OCI-LY3 (cell line): ENCODE measurements around the gene ARID3B.
"Not testable (repeated sequence)": the region's sequence is repeated elsewhere in the genome, so short reads cannot be mapped to it uniquely, and the experiment has no call there.

ENCODE experiments used
- H2AFZ ChIP-seq: fragments of 200-600, 300-600 bp; shearing (Covaris generic); 2 replicates; pipeline ENCODE4 v1.6.0; 2014; ENCODE audit warnings: antibody characterized with exemption, low read depth, low read length
- H3K27ac ChIP-seq: fragments of 200-600, 300-600 bp; sonication (generic); 2 replicates; pipeline ENCODE4 v1.5.1; 2014; ENCODE audit warnings: mild to moderate bottlenecking, low read length, moderate library complexity, mixed read lengths
- H3K27me3 ChIP-seq: fragments of 200-600, 300-600 bp; sonication (generic); 2 replicates; pipeline ENCODE4 v1.6.1; 2014; ENCODE audit warnings: low read depth, low read length, mixed read lengths
- H3K36me3 ChIP-seq: fragments of 200-600, 300-600 bp; sonication (generic); replicated peaks from 2 replicates; pipeline ENCODE3; 2014; ENCODE audit warnings: low read depth, low read length, mixed read lengths
- H3K4me1 ChIP-seq: fragments of 300-600, 200-600 bp; sonication (generic); 2 replicates; pipeline ENCODE4 v1.6.1; 2014; ENCODE audit warnings: low read length, mixed read lengths
- H3K4me2 ChIP-seq: fragments of 200-600, 300-600 bp; sonication (generic); 2 replicates; pipeline ENCODE4 v1.6.1; 2014; ENCODE audit warnings: low read length, mixed read lengths
- H3K4me3 ChIP-seq: fragments of 300-600, 200-600 bp; sonication (generic); 2 replicates; pipeline ENCODE4 v1.5.1; 2014; ENCODE audit warnings: antibody characterized with exemption, mild to moderate bottlenecking, low read length, moderate library complexity
- H3K79me2 ChIP-seq: fragments of 300-600, 200-600 bp; shearing (Covaris generic); 2 replicates; pipeline ENCODE4 v1.6.1; 2014; ENCODE audit warnings: mild to moderate bottlenecking, low read length, mixed read lengths
- H3K9ac ChIP-seq: fragments of 300-600, 200-600 bp; shearing (Covaris generic); 2 replicates; pipeline ENCODE4 v1.6.0; 2014; ENCODE audit warnings: mild to moderate bottlenecking, low read length, moderate library complexity
- H3K9me3 ChIP-seq: fragments of 200-600, 300-600 bp; shearing (Covaris generic); 2 replicates; pipeline ENCODE4 v1.6.1; 2014; ENCODE audit warnings: low read length, mixed read lengths; ENCODE audit not compliant: insufficient read depth
- H4K20me1 ChIP-seq: fragments of 200-600, 300-600 bp; sonication (generic); 2 replicates; pipeline ENCODE4 v1.6.1; 2016; ENCODE audit warnings: low read length, mixed read lengths; ENCODE audit not compliant: insufficient read depth
- EZH2phosphoT487 ChIP-seq: fragments of 200-600 bp; shearing (Covaris generic); IDR thresholded peaks from 2 replicates; pipeline ENCODE4 v1.6.1; 2018; ENCODE audit warnings: antibody characterized with exemption, mixed run types, low read depth
- TF ChIP-seq, protein P1 (sequence below): fragments of 200-600, 300-600 bp; sonication (generic); IDR thresholded peaks from 2 replicates; pipeline ENCODE4 v1.5.1; 2014; ENCODE audit warnings: antibody characterized with exemption, low read length, low read depth

The ARID3B gene

GRCh38 chr15:74505837-74506514, 35.0 kb upstream of the ARID3B start:
- TF ChIP-seq EZH2phosphoT487: no peak
- TF ChIP-seq, protein P1, sequence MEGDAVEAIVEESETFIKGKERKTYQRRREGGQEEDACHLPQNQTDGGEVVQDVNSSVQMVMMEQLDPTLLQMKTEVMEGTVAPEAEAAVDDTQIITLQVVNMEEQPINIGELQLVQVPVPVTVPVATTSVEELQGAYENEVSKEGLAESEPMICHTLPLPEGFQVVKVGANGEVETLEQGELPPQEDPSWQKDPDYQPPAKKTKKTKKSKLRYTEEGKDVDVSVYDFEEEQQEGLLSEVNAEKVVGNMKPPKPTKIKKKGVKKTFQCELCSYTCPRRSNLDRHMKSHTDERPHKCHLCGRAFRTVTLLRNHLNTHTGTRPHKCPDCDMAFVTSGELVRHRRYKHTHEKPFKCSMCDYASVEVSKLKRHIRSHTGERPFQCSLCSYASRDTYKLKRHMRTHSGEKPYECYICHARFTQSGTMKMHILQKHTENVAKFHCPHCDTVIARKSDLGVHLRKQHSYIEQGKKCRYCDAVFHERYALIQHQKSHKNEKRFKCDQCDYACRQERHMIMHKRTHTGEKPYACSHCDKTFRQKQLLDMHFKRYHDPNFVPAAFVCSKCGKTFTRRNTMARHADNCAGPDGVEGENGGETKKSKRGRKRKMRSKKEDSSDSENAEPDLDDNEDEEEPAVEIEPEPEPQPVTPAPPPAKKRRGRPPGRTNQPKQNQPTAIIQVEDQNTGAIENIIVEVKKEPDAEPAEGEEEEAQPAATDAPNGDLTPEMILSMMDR: no peak

GRCh38 chr15:74506515-74506840, 34.5 kb upstream of the ARID3B start:
- Histone ChIP-seq H3K36me3 (peaks cover 6% of the 10 kb centered on the region), H3K9me3 (no peaks in the 10 kb centered on the region), H2AFZ (no peak overlapping the region), H3K4me2 (no peak overlapping the region), H3K4me1 (peaks cover 13% of the 10 kb centered on the region), H3K9ac (no peak overlapping the region), H3K79me2 (no peaks in the 10 kb centered on the region), H3K4me3 (no peak overlapping the region), H3K27ac (no peak overlapping the region), H3K27me3 (no peaks in the 10 kb centered on the region), H4K20me1 (no peaks in the 10 kb centered on the region)
- TF ChIP-seq, protein P1: no peak
- no peak for TF ChIP-seq EZH2phosphoT487

More at GRCh38 chr15:74505837-74506514, 35.0 kb upstream of the ARID3B start:
- no peaks in the 10 kb centered on the region for H3K9me3 ChIP-seq
- no peak overlapping the region for H3K4me3 ChIP-seq
- no peak overlapping the region for H3K27ac ChIP-seq
- no peaks in the 10 kb centered on the region for H4K20me1 ChIP-seq
- peaks cover 8% of the 10 kb centered on the region for H3K4me1 ChIP-seq
- H2AFZ ChIP-seq: no peak overlapping the region
- H3K9ac ChIP-seq: no peak overlapping the region
- H3K36me3 ChIP-seq: peaks cover 6% of the 10 kb centered on the region
- H3K79me2 ChIP-seq: no peaks in the 10 kb centered on the region
- H3K4me2 ChIP-seq: no peak overlapping the region
- H3K27me3 ChIP-seq: no peaks in the 10 kb centered on the region

DNA sequence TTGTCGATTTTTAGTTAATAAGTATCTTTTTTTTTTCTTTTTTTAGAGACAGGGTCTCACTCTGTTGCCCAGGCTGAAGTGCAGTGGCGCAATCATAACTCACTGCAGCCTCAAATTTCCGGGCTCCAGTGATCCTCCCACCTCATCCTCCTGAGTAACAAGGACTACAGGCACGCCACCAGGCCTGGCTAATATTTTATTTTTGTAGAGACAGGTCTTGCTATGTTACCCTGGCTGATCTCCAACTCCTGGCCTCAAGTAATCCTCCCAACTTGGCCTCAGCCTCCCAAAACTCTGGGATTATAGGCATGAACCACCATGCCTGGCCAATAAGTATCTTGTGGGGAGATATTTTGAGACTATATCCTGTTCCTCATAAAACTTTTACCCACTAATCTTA, 29.4 kb upstream of the ARID3B start:
- H3K79me2 ChIP-seq: no peaks in the 10 kb centered on the region
- H3K9ac ChIP-seq: peak overlapping the region; percentile 30
- H3K9me3 ChIP-seq: no peaks in the 10 kb centered on the region
- H3K4me3 ChIP-seq: peak overlapping the region; percentile 29
- H3K36me3 ChIP-seq: no peaks in the 10 kb centered on the region
- H4K20me1 ChIP-seq: no peaks in the 10 kb centered on the region
- H3K4me1 ChIP-seq: peaks cover 21% of the 10 kb centered on the region
- TF ChIP-seq, protein P1: no peak
- TF ChIP-seq EZH2phosphoT487: no peak
- H3K27ac ChIP-seq: peak overlapping the region; percentile 52
- peak overlapping the region; percentile 57 for H3K4me2 ChIP-seq
- H3K27me3 ChIP-seq: no peaks in the 10 kb centered on the region
- peak overlapping the region; percentile 23 for H2AFZ ChIP-seq

GRCh38 chr15:74514059-74514458, 27.0 kb upstream of the ARID3B start:
- not testable (repeated sequence) for H3K4me2 ChIP-seq, H4K20me1 ChIP-seq, H3K9ac ChIP-seq, H3K4me3 ChIP-seq, H2AFZ ChIP-seq, H3K79me2 ChIP-seq, H3K9me3 ChIP-seq, H3K27ac ChIP-seq, H3K27me3 ChIP-seq, H3K36me3 ChIP-seq
- H3K4me1 ChIP-seq: peaks cover 21% of the 10 kb centered on the region
